Astrocyte (in vitro differentiated cells and primary cell): ENCODE results near the gene PCDHGA1. TPM values are rescaled to one million over a fixed set of nuclear protein-coding genes. Genes with fewer than 3 reads are reported as not detected.
A peak's percentile ranks its signal among the peaks of the same experiment; 100 is the strongest.

ENCODE experiments used
- DNase-seq: peaks from one replicate; pipeline ENCODE4 v3.0.0-alpha.2; 2010; ENCODE audit warnings: low read depth
- FAIRE-seq: peaks from 2 replicates; lab custom pipeline; 2011; peaks lifted over from hg19 to GRCh38; lab: Jason Lieb, UNC
- H2AFZ ChIP-seq: 2 replicates; pipeline ENCODE4 v1.6.0; 2012; ENCODE audit warnings: low read depth, low read length, inconsistent platforms
- H3K27ac ChIP-seq: 2 replicates; pipeline ENCODE4 v1.5.1; 2011; ENCODE audit warnings: low read depth, low read length, inconsistent platforms
- H3K27me3 ChIP-seq: 2 replicates; pipeline ENCODE4 v1.6.0; 2011; ENCODE audit warnings: low read length, inconsistent platforms; ENCODE audit not compliant: insufficient read depth
- H3K36me3 ChIP-seq: 2 replicates; pipeline ENCODE4 v1.5.1; 2011; ENCODE audit warnings: low read length, inconsistent platforms; ENCODE audit not compliant: insufficient read depth
- H3K4me1 ChIP-seq: 2 replicates; pipeline ENCODE4 v1.5.1; 2011; ENCODE audit warnings: low read length, inconsistent platforms; ENCODE audit not compliant: insufficient read depth
- H3K4me2 ChIP-seq: 2 replicates; pipeline ENCODE4 v1.6.0; 2012; ENCODE audit warnings: low read length, inconsistent platforms
- H3K4me3 ChIP-seq: 2 replicates; pipeline ENCODE4 v1.5.1; 2011; ENCODE audit warnings: low read depth, mild to moderate bottlenecking, low read length, inconsistent platforms; ENCODE audit not compliant: insufficient read depth
- H3K79me2 ChIP-seq: 2 replicates; pipeline ENCODE4 v1.6.0; 2012; ENCODE audit warnings: mild to moderate bottlenecking, low read length, inconsistent platforms; ENCODE audit not compliant: insufficient read depth
- H3K9ac ChIP-seq: 2 replicates; pipeline ENCODE4 v1.6.0; 2012; ENCODE audit warnings: mild to moderate bottlenecking, low read length, inconsistent platforms
- H3K9me3 ChIP-seq: 2 replicates; pipeline ENCODE4 v1.5.1; 2012; ENCODE audit warnings: low read depth, mild to moderate bottlenecking, low read length, inconsistent platforms; ENCODE audit not compliant: insufficient read depth
- H4K20me1 ChIP-seq: 2 replicates; pipeline ENCODE4 v1.6.0; 2012; ENCODE audit warnings: low read length, inconsistent platforms; ENCODE audit not compliant: insufficient read depth
- H3K27ac Mint-ChIP-seq: one replicate; pipeline ENCODE4 v1.8.0; 2021; ENCODE audit warnings: mild to moderate bottlenecking, mixed read lengths; ENCODE audit not compliant: unreplicated experiment
- H3K27me3 Mint-ChIP-seq: one replicate; pipeline ENCODE4 v1.8.0; 2021; ENCODE audit warnings: low read depth, mixed read lengths; ENCODE audit not compliant: unreplicated experiment
- H3K36me3 Mint-ChIP-seq: one replicate; pipeline ENCODE4 v1.8.0; 2021; ENCODE audit warnings: low read depth, mixed read lengths; ENCODE audit not compliant: unreplicated experiment
- H3K4me1 Mint-ChIP-seq: one replicate; pipeline ENCODE4 v1.8.0; 2021; ENCODE audit warnings: low read depth, mixed read lengths; ENCODE audit not compliant: unreplicated experiment
- H3K4me3 Mint-ChIP-seq: one replicate; pipeline ENCODE4 v1.8.0; 2021; ENCODE audit warnings: mild to moderate bottlenecking, moderate library complexity, mixed read lengths; ENCODE audit not compliant: unreplicated experiment
- H3K9me3 Mint-ChIP-seq: one replicate; pipeline ENCODE4 v1.8.0; 2021; ENCODE audit warnings: mild to moderate bottlenecking, mixed read lengths; ENCODE audit not compliant: unreplicated experiment
- EZH2 ChIP-seq: IDR thresholded peaks from 2 replicates; pipeline ENCODE4 v1.6.1; 2012; ENCODE audit warnings: mild to moderate bottlenecking, low read length, inconsistent platforms; ENCODE audit not compliant: insufficient read depth
- total RNA-seq: library from RNA; stranded (reverse); gene quantifications from 2 replicates; pipeline ENCODE4 v1.2.1, GENCODE V29; 2021
- TF ChIP-seq, protein P1 (sequence below): IDR thresholded peaks from 2 replicates; pipeline ENCODE4 v1.5.1; 2011; ENCODE audit warnings: low read depth, mild to moderate bottlenecking, inconsistent platforms, low read length, moderate library complexity; ENCODE audit not compliant: insufficient read depth

The PCDHGA1 gene
- total RNA-seq, 1 donor from 2014 or later = 0.27 TPM

DNA sequence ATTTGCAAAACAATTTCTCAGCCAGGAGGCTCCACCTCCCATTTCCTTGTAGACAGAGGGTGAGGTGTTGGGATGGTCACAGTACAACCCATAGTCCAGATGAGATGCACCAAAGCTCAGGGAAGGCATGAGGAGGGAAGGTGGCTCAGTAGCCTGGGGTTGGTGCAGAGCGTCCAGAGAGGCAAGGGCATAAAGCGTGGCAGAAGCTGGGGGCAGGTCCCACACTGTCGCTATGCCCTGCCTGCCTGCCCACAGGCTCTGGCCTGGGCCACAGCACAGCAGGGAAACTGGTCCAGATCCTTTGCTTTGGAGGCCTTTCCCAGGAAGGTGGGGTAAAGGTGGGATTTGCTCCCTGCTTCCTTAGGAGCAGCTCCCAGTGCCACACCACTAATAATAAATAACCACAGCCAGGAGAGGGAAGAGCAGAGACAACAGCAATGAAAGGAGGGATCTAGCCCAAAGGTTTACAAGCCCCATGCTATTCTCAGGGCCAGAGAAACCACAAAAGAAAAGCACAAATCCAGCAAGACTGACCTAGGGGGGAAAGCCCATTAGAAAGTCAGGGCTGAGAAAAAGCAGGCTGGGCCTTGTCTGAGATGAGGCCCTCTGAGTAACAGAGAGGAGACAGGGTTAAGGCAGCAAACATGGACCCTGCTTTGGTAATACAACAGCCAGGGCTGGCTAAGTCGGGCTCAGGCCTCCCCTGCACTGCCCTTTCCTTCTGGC is 185.8 kb downstream of the PCDHGA1 start:
- Histone ChIP-seq H3K27me3 (no peaks in the 10 kb centered on the region), H3K36me3 (peaks cover 18% of the 10 kb centered on the region), H3K27ac (peak overlapping the region; percentile 1), H3K4me3 (no peak overlapping the region), H4K20me1 (no peaks in the 10 kb centered on the region), H3K4me2 (no peak overlapping the region), H3K9me3 (no peaks in the 10 kb centered on the region), H2AFZ (no peak overlapping the region), H3K9ac (no peak overlapping the region), H3K79me2 (peaks cover 3% of the 10 kb centered on the region), H3K4me1 (peaks cover 45% of the 10 kb centered on the region)
- DNase-seq (no peak), FAIRE-seq (no peak)
- H3K27ac Mint-ChIP-seq = peak overlapping the region; percentile 85
- H3K36me3 Mint-ChIP-seq = peaks cover 24% of the 10 kb centered on the region
- H3K4me1 Mint-ChIP-seq = peaks cover 73% of the 10 kb centered on the region
- no peaks in the 10 kb centered on the region for H3K27me3 Mint-ChIP-seq
- no peak overlapping the region for H3K4me3 Mint-ChIP-seq
- TF ChIP-seq EZH2 = no peak
- TF ChIP-seq, protein P1, sequence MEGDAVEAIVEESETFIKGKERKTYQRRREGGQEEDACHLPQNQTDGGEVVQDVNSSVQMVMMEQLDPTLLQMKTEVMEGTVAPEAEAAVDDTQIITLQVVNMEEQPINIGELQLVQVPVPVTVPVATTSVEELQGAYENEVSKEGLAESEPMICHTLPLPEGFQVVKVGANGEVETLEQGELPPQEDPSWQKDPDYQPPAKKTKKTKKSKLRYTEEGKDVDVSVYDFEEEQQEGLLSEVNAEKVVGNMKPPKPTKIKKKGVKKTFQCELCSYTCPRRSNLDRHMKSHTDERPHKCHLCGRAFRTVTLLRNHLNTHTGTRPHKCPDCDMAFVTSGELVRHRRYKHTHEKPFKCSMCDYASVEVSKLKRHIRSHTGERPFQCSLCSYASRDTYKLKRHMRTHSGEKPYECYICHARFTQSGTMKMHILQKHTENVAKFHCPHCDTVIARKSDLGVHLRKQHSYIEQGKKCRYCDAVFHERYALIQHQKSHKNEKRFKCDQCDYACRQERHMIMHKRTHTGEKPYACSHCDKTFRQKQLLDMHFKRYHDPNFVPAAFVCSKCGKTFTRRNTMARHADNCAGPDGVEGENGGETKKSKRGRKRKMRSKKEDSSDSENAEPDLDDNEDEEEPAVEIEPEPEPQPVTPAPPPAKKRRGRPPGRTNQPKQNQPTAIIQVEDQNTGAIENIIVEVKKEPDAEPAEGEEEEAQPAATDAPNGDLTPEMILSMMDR = no peak
- peaks cover 1% of the 10 kb centered on the region for H3K9me3 Mint-ChIP-seq

DNA sequence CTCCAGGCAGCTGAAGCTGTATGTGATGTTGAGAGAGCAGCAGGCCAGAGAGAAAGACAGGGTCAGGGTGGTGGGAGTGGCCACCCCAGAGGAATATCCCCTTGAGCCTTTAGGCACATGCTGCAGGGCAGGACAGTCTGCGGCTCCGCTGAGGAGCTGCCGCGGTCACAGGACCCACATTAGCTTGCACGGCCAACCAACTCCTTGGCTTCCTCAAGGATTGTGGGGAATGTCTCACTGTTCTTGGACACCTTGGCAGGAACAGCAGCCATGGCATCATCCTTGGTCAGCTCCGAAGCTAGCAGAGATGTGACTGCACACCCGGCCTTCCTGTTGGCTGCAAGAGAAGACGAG is 186.3 kb downstream of the PCDHGA1 start:
- H3K4me1 ChIP-seq = peaks cover 47% of the 10 kb centered on the region
- no peak overlapping the region for H3K4me2 ChIP-seq
- peak overlapping the region; percentile 1 for H3K27ac ChIP-seq
- H3K4me3 Mint-ChIP-seq = peak overlapping the region; percentile 43
- DNase-seq = no peak
- H3K4me3 ChIP-seq = no peak overlapping the region
- no peaks in the 10 kb centered on the region for H3K27me3 Mint-ChIP-seq
- peaks cover 3% of the 10 kb centered on the region for H3K79me2 ChIP-seq
- no peaks in the 10 kb centered on the region for H3K9me3 ChIP-seq
- no peaks in the 10 kb centered on the region for H3K27me3 ChIP-seq
- H2AFZ ChIP-seq = no peak overlapping the region
- no peak for FAIRE-seq
- H3K9me3 Mint-ChIP-seq = peaks cover 1% of the 10 kb centered on the region
- no peak overlapping the region for H3K27ac Mint-ChIP-seq
- no peaks in the 10 kb centered on the region for H4K20me1 ChIP-seq
- H3K4me1 Mint-ChIP-seq = peaks cover 74% of the 10 kb centered on the region
- H3K9ac ChIP-seq = no peak overlapping the region
- peaks cover 24% of the 10 kb centered on the region for H3K36me3 Mint-ChIP-seq
- TF ChIP-seq, protein P1 = no peak
- no peak for TF ChIP-seq EZH2
- H3K36me3 ChIP-seq = peaks cover 13% of the 10 kb centered on the region

- H3K9me3 ChIP-seq = no peaks in the 10 kb centered on the region
- Mint-ChIP-seq H3K9me3 (peaks cover 1% of the 10 kb centered on the region), H3K27ac (no peak overlapping the region), H3K27me3 (no peaks in the 10 kb centered on the region), H3K4me3 (no peak overlapping the region), H3K36me3 (peaks cover 24% of the 10 kb centered on the region), H3K4me1 (peaks cover 77% of the 10 kb centered on the region)
- no peak overlapping the region for H3K4me2 ChIP-seq
- DNase-seq (no peak), FAIRE-seq (no peak)
- H3K79me2 ChIP-seq = peaks cover 3% of the 10 kb centered on the region
- TF ChIP-seq, protein P1 = no peak
- no peak for TF ChIP-seq EZH2
- H2AFZ ChIP-seq = no peak overlapping the region
- peaks cover 50% of the 10 kb centered on the region for H3K4me1 ChIP-seq
- no peak overlapping the region for H3K27ac ChIP-seq
- H3K36me3 ChIP-seq = peaks cover 10% of the 10 kb centered on the region
- no peaks in the 10 kb centered on the region for H4K20me1 ChIP-seq
- H3K9ac ChIP-seq = no peak overlapping the region
- H3K4me3 ChIP-seq = no peak overlapping the region
- no peaks in the 10 kb centered on the region for H3K27me3 ChIP-seq
Observed at GRCh38 chr5:141517312-141517711, 187.0 kb downstream of the PCDHGA1 start.
